Astrocyte (in vitro differentiated cells and primary cell): Measurements from ENCODE around the gene COL28A1.

Source experiments
- EZH2 ChIP-seq: IDR thresholded peaks from 2 replicates; pipeline ENCODE4 v1.6.1; 2012; ENCODE audit warnings: mild to moderate bottlenecking, low read length, inconsistent platforms; ENCODE audit not compliant: insufficient read depth
- TF ChIP-seq, protein P1 (sequence below): IDR thresholded peaks from 2 replicates; pipeline ENCODE4 v1.5.1; 2011; ENCODE audit warnings: low read depth, mild to moderate bottlenecking, inconsistent platforms, low read length, moderate library complexity; ENCODE audit not compliant: insufficient read depth

DNA sequence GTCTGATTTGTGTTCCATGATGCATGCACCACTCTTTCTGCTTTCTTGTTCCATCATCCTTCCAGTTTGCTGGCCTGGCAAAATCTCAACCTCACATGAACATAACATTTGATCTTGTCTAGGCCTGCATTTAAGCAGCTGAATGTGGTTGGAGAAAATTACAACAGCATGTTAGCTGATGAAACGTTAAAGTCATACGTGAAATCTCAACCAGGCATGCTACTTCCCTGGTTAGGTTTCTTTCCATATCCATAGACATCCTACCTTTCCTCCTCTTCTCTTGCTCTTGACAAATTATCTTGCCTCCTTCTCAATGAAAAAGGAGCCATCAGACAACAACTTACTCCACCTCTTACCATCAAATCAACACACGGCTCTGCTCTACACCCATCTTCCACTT lies 199.8 kb downstream of the COL28A1 start:
- TF ChIP-seq, protein P1, sequence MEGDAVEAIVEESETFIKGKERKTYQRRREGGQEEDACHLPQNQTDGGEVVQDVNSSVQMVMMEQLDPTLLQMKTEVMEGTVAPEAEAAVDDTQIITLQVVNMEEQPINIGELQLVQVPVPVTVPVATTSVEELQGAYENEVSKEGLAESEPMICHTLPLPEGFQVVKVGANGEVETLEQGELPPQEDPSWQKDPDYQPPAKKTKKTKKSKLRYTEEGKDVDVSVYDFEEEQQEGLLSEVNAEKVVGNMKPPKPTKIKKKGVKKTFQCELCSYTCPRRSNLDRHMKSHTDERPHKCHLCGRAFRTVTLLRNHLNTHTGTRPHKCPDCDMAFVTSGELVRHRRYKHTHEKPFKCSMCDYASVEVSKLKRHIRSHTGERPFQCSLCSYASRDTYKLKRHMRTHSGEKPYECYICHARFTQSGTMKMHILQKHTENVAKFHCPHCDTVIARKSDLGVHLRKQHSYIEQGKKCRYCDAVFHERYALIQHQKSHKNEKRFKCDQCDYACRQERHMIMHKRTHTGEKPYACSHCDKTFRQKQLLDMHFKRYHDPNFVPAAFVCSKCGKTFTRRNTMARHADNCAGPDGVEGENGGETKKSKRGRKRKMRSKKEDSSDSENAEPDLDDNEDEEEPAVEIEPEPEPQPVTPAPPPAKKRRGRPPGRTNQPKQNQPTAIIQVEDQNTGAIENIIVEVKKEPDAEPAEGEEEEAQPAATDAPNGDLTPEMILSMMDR = no peak
- TF ChIP-seq EZH2 = no peak
